Stimulated activated CD4-positive, alpha-beta T cell treated with anti-CD3 and anti-CD28 coated beads, Interleukin-12 subunit alpha, Interleukin-12 subunit beta, amount 100 ng/mL, for 4 hours (primary cell): ENCODE measurements around the gene OR10P1.
"Not testable (repeated sequence)": the region's sequence is repeated elsewhere in the genome, so short reads cannot be mapped to it uniquely, and the experiment has no call there.

ENCODE experiments used
- DNase-seq: peaks from one replicate; pipeline ENCODE4 v3.0.0-alpha.2; 2020

The OR10P1 gene

GRCh38 chr12:55636853-55637252 is at the start of gene OR10P1:
TSS of gene OR10P1 (plus strand) at chr12:55636892. CDS start at chr12:55636892, 0 bp downstream.
- DNase-seq, result no peak

- not testable (repeated sequence) for DNase-seq
These were observed 46.5 kb upstream of the OR10P1 start for GRCh38 chr12:55590152-55590551.

GRCh38 chr12:55607821-55608594 is 28.7 kb upstream of the OR10P1 start:
- no peak for DNase-seq

GRCh38 chr12:55610598-55610997 is 26.1 kb upstream of the OR10P1 start:
- no peak for DNase-seq

- DNase-seq, result no peak
These were observed 24.0 kb upstream of the OR10P1 start for GRCh38 chr12:55612646-55613045.

GRCh38 chr12:55614764-55615163 is 21.9 kb upstream of the OR10P1 start:
- no peak for DNase-seq

- no peak for DNase-seq
These were observed 17.1 kb upstream of the OR10P1 start for GRCh38 chr12:55619354-55620138.

- no peak for DNase-seq
These were observed 12.6 kb upstream of the OR10P1 start for GRCh38 chr12:55624056-55624455.

- no peak for DNase-seq
These were observed 10.5 kb upstream of the OR10P1 start for GRCh38 chr12:55626154-55626553.

- DNase-seq, result no peak
These were observed 7.4 kb upstream of the OR10P1 start for GRCh38 chr12:55629058-55629841.

GRCh38 chr12:55631056-55631455 is 5.6 kb upstream of the OR10P1 start:
- DNase-seq, result no peak

GRCh38 chr12:55631733-55632132 is 5.0 kb upstream of the OR10P1 start:
- no peak for DNase-seq

GRCh38 chr12:55633151-55633550 is 3.5 kb upstream of the OR10P1 start:
- DNase-seq, result no peak

- DNase-seq, result no peak
These were observed 506 bp upstream of the OR10P1 start for GRCh38 chr12:55636116-55636655.

GRCh38 chr12:55637467-55637866 is 775 bp downstream of the OR10P1 start:
- no peak for DNase-seq

- no peak for DNase-seq
These were observed 4.9 kb downstream of the OR10P1 start for GRCh38 chr12:55641595-55641994.

GRCh38 chr12:55642267-55642666 is 5.6 kb downstream of the OR10P1 start:
- DNase-seq, result no peak

- DNase-seq, result no peak
These were observed 6.0 kb downstream of the OR10P1 start for GRCh38 chr12:55642669-55643068.

GRCh38 chr12:55644591-55644990 is 7.9 kb downstream of the OR10P1 start:
- no peak for DNase-seq

- no peak for DNase-seq
These were observed 10.3 kb downstream of the OR10P1 start for GRCh38 chr12:55647027-55647426.

GRCh38 chr12:55650620-55651298 is 14.1 kb downstream of the OR10P1 start:
- not testable (repeated sequence) for DNase-seq

- DNase-seq, result no peak
These were observed 14.6 kb downstream of the OR10P1 start for GRCh38 chr12:55651299-55651683.

GRCh38 chr12:55652352-55652751 is 15.7 kb downstream of the OR10P1 start:
- no peak for DNase-seq
